ENCODE data around the gene TAGLN3. TPM values are rescaled to one million over a fixed set of nuclear protein-coding genes. Genes with fewer than 3 reads are reported as not detected.
A peak's percentile ranks its signal among the peaks of the same experiment; 100 is the strongest.

Gene TAGLN3
- total and polyA plus RNA-seq, 2 donors (not counting 3 experiments of a cell fraction or from before 2014, with no cell fraction given), result not detected

DNA sequence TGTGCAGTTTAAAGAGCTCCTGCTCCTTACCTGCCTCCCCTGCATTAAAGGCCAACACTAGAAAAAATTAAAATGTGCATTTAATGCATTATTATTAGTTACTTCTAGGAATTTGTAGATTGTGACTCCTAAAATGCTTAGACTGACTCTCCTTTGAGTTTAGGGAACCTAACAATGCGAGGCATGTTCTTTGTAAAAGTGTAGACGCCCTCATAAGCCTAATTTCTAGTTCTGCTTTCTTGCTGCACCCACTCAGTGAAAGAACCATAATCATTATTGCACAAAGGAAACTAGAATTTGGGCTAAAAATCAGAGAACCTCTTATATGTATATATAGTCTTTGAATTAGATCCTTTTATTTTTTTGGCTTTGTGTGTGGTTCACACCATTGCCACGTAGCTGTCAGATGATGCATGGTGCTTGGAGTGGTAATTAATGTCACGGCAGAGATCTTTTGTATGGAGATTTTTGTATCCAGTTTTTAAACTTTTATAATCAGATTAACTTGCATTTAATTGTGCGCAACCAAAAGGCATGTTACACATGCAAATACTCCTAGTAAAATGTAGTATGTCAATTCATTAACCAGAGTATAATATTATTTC, 19.2 kb upstream of the TAGLN3 start:
- TF ChIP-seq, protein P1, sequence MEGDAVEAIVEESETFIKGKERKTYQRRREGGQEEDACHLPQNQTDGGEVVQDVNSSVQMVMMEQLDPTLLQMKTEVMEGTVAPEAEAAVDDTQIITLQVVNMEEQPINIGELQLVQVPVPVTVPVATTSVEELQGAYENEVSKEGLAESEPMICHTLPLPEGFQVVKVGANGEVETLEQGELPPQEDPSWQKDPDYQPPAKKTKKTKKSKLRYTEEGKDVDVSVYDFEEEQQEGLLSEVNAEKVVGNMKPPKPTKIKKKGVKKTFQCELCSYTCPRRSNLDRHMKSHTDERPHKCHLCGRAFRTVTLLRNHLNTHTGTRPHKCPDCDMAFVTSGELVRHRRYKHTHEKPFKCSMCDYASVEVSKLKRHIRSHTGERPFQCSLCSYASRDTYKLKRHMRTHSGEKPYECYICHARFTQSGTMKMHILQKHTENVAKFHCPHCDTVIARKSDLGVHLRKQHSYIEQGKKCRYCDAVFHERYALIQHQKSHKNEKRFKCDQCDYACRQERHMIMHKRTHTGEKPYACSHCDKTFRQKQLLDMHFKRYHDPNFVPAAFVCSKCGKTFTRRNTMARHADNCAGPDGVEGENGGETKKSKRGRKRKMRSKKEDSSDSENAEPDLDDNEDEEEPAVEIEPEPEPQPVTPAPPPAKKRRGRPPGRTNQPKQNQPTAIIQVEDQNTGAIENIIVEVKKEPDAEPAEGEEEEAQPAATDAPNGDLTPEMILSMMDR (IDR thresholded peaks at IDR 0.05; ENCODE audit: extremely low read depth in 1 of 2, insufficient read depth in 1 of 2, low read depth in 1 of 2, low read length in 2 of 2), result no peak
- CTCF ChIA-PET, result interaction anchor here (1.0 to 6.3 kb wide), 17 partner anchors 9 to 311 kb away, joined by 3 to 50 read pairs (median 11); partner anchors contain the start of genes PHLDB2 and TAGLN3
- Histone ChIP-seq H4K20me1 (replicated peaks; ENCODE audit: control insufficient read depth, extremely low read depth, insufficient read depth, low read length) (no peaks in the 10 kb centered on the region), H3K4me3 (replicated peaks in 1 of 3; ENCODE audit: insufficient read depth in 1 of 3, low read depth in 1 of 3, low read length in 3 of 3) (peak overlapping the region; percentile 80 to 96 (median 96)), H3K27ac (ENCODE audit: insufficient read depth, low read depth, low read length) (peak overlapping the region; percentile 33), H3K27me3 (ENCODE audit: control insufficient read depth in 2 of 2, insufficient read depth in 2 of 2, low read length in 2 of 2) (no peaks in the 10 kb centered on the region), H3K79me2 (ENCODE audit: control insufficient read depth, insufficient read depth, low read length) (peaks cover 41% of the 10 kb centered on the region), H2AFZ (ENCODE audit: low read depth, low read length) (peak overlapping the region; percentile 77), H3K9me1 (replicated peaks; ENCODE audit: control insufficient read depth, extremely low read depth, insufficient read depth, low read length) (no peaks in the 10 kb centered on the region), H3K36me3 (ENCODE audit: control insufficient read depth in 2 of 2, extremely low read depth in 1 of 2, insufficient read depth in 2 of 2, low read length in 2 of 2) (peaks cover 0 to 9% of the 10 kb centered on the region in 2 experiments), H3K4me1 (ENCODE audit: control insufficient read depth, extremely low read depth, insufficient read depth, low read length) (peaks cover 21% of the 10 kb centered on the region), H3K9ac (replicated peaks; ENCODE audit: extremely low read depth, insufficient read depth, low read length) (peak overlapping the region; percentile 75), H3K9me3 (replicated peaks; ENCODE audit: control insufficient read depth, insufficient read depth, low read length) (no peaks in the 10 kb centered on the region), H3K4me2 (ENCODE audit: insufficient read depth, low read length) (peak overlapping the region; percentile 93)
- no peak for FAIRE-seq
- BruUV-seq (replicated peaks), result no TSS peak
- dilution Hi-C loops (cut with MboI; ENCODE audit: extremely low pct_ligation_motif_present, low sequenced_read_pairs) (no loop called here), intact Hi-C loops (cut with micrococcal nuclease) (no loop called here)
- DNase-seq (ENCODE audit: low read depth, low spot score), result peak; percentile 59
- POLR2A ChIA-PET, result interaction anchor here (1.0 to 1.7 kb wide), 3 partner anchors 20 to 119 kb away, joined by 3 to 6 read pairs (median 6); no protein-coding TSS in a partner anchor

DNA sequence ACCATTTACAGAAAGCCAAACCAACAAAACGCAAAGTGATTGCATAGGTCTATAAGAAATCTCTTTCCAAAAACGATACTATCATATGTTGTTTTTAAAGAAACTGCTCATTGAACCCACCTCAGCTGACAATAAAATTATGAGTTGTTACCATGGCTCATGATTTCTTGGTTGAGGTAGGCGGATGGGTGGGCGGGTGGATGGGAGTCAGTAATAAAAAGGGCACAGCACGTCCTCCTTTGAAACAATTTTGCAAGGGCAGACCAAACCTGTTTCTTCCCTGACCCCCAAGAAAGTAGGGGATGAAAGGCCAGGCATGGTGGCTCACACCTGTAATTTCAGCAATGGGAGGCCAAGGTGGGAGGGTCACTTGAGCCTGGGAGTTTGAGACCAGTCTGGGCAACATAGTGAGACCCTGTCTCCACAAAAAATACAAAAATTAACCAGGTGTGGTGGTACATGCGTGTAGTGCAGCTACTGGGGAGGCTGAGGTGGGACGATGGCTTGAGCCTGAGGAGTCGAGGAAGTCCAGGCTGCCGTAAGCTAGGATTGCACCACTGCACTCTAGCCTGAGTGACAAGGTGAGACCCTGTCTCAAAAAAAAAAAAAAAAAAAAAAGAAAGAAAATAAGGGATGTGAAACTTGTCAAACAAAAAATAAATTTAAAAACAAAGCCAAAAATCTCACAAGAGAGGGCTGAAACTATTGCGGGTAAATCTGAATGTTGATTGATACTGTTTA, 17.8 kb upstream of the TAGLN3 start:
- Histone ChIP-seq H3K27ac (ENCODE audit: insufficient read depth, low read depth, low read length) (no peak overlapping the region), H2AFZ (ENCODE audit: low read depth, low read length) (no peak overlapping the region), H3K27me3 (ENCODE audit: control insufficient read depth in 2 of 2, insufficient read depth in 2 of 2, low read length in 2 of 2) (no peaks in the 10 kb centered on the region), H3K36me3 (ENCODE audit: control insufficient read depth in 2 of 2, extremely low read depth in 1 of 2, insufficient read depth in 2 of 2, low read length in 2 of 2) (peaks cover 0 to 4% of the 10 kb centered on the region in 2 experiments), H3K4me2 (ENCODE audit: insufficient read depth, low read length) (peak overlapping the region; percentile 93), H4K20me1 (replicated peaks; ENCODE audit: control insufficient read depth, extremely low read depth, insufficient read depth, low read length) (no peaks in the 10 kb centered on the region), H3K79me2 (ENCODE audit: control insufficient read depth, insufficient read depth, low read length) (peaks cover 41% of the 10 kb centered on the region), H3K9me1 (replicated peaks; ENCODE audit: control insufficient read depth, extremely low read depth, insufficient read depth, low read length) (no peaks in the 10 kb centered on the region), H3K4me1 (ENCODE audit: control insufficient read depth, extremely low read depth, insufficient read depth, low read length) (peaks cover 21% of the 10 kb centered on the region), H3K9me3 (replicated peaks; ENCODE audit: control insufficient read depth, insufficient read depth, low read length) (no peaks in the 10 kb centered on the region), H3K4me3 (replicated peaks in 1 of 3; ENCODE audit: insufficient read depth in 1 of 3, low read depth in 1 of 3, low read length in 3 of 3) (no peak overlapping the region), H3K9ac (replicated peaks; ENCODE audit: extremely low read depth, insufficient read depth, low read length) (no peak overlapping the region)
- ChIA-PET POLR2A (no interaction called here), CTCF (interaction anchor here (1.1 to 6.3 kb wide), 6 partner anchors 8 to 266 kb away, joined by 3 to 50 read pairs (median 22); no protein-coding TSS in a partner anchor)
- dilution Hi-C loops (cut with MboI; ENCODE audit: extremely low pct_ligation_motif_present, low sequenced_read_pairs), result no loop called here
- intact Hi-C loops (cut with micrococcal nuclease), result no loop called here
- DNase-seq (ENCODE audit: low read depth, low spot score), result no peak
- TF ChIP-seq POLR2AphosphoS5 (IDR thresholded peaks at IDR 0.05; ENCODE audit: insufficient read depth, low read depth, low read length) (no peak), FOS (IDR thresholded peaks at IDR 0.05; ENCODE audit: borderline replicate concordance, insufficient read depth, low read length) (no peak), GATA2 (IDR thresholded peaks at IDR 0.05; ENCODE audit: insufficient read depth, insufficient read length, low read depth, low read length) (no peak), JUN (IDR thresholded peaks at IDR 0.05; ENCODE audit: borderline replicate concordance, insufficient read depth, insufficient read length, low read depth) (no peak), POLR2A (IDR thresholded peaks at IDR 0.05; ENCODE audit: low read depth, low read length) (no peak), MYC (IDR thresholded peaks at IDR 0.05; ENCODE audit: low read depth, low read length) (no peak), EZH2 (IDR thresholded peaks at IDR 0.05; ENCODE audit: borderline replicate concordance, low read depth, low read length, severe bottlenecking) (no peak)
- TF ChIP-seq, protein P1 (IDR thresholded peaks at IDR 0.05; ENCODE audit: extremely low read depth in 1 of 2, insufficient read depth in 1 of 2, low read depth in 1 of 2, low read length in 2 of 2), result no peak
- TF ChIP-seq, protein P2, sequence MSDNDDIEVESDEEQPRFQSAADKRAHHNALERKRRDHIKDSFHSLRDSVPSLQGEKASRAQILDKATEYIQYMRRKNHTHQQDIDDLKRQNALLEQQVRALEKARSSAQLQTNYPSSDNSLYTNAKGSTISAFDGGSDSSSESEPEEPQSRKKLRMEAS (IDR thresholded peaks at IDR 0.05; ENCODE audit: insufficient read depth, insufficient read length), result no peak
- FAIRE-seq, result no peak
- BruUV-seq (replicated peaks), result no TSS peak

Measured in endothelial cell of umbilical vein (primary cell).